ENCODE measurements around the gene CD99. TPM values are rescaled to one million over a fixed set of nuclear protein-coding genes. Genes with fewer than 3 reads are reported as not detected.
A peak's percentile ranks its signal among the peaks of the same experiment; 100 is the strongest.

CD99 gene
- total RNA-seq, 2 donors from 2014 or later: 126 to 183 TPM

GRCh38 chrX:2647627-2648026 is 43.5 kb upstream of the CD99 start:
- Histone ChIP-seq H3K4me1 (no peaks in the 10 kb centered on the region), H3K36me3 (replicated peaks in 1 of 2; ENCODE audit: insufficient read depth in 1 of 2, low read depth in 2 of 2) (no peaks in the 10 kb centered on the region), H3K27me3 (no peaks in the 10 kb centered on the region), H3K27ac (no peak overlapping the region), H3K4me3 (no peak overlapping the region), H3K9me3 (no peaks in the 10 kb centered on the region)
- 87 to 93% methylated on average over 3 of the region's 3 CpGs for WGBS, 2 donors
- ATAC-seq (no peak), DNase-seq (no peak)
- TF ChIP-seq CTCF (IDR thresholded peaks at IDR 0.05) (no peak), POLR2A (IDR thresholded peaks at IDR 0.05) (no peak)
- intact Hi-C loops (cut with DNase I): no loop called here

- intact Hi-C loops (cut with DNase I): no loop called here
- Histone ChIP-seq H3K27me3 (no peaks in the 10 kb centered on the region), H3K4me3 (no peak overlapping the region), H3K27ac (no peak overlapping the region), H3K4me1 (peaks cover 7% of the 10 kb centered on the region), H3K36me3 (replicated peaks in 1 of 2; ENCODE audit: insufficient read depth in 1 of 2, low read depth in 2 of 2) (no peaks in the 10 kb centered on the region), H3K9me3 (no peaks in the 10 kb centered on the region)
- no peak for TF ChIP-seq POLR2A (IDR thresholded peaks at IDR 0.05)
- no peak for TF ChIP-seq CTCF (IDR thresholded peaks at IDR 0.05)
- DNase-seq (no peak), ATAC-seq (no peak)
These were observed 41.1 kb upstream of the CD99 start for GRCh38 chrX:2650037-2650436.

- intact Hi-C loops (cut with DNase I): no loop called here
- 87 to 94% methylated on average over 7 of the region's 7 CpGs for whole genome bisulfite sequencing, 2 donors
- no peaks in the 10 kb centered on the region for H3K36me3 ChIP-seq (replicated peaks in 1 of 2; ENCODE audit: insufficient read depth in 1 of 2, low read depth in 2 of 2)
- ATAC-seq (no peak), DNase-seq (peak in 1 of 4 donors; percentile 7)
- no peaks in the 10 kb centered on the region for H3K9me3 ChIP-seq
- H3K4me1 ChIP-seq: peaks cover 11% of the 10 kb centered on the region
- H3K27me3 ChIP-seq: no peaks in the 10 kb centered on the region
- no peak overlapping the region for H3K4me3 ChIP-seq
- no peak overlapping the region for H3K27ac ChIP-seq
- TF ChIP-seq POLR2A (IDR thresholded peaks at IDR 0.05): no peak
- TF ChIP-seq CTCF (IDR thresholded peaks at IDR 0.05): no peak
These were observed 40.2 kb upstream of the CD99 start for GRCh38 chrX:2650865-2651264.

GRCh38 chrX:2652106-2652505 is 39.0 kb upstream of the CD99 start:
- H3K4me3 ChIP-seq: no peak overlapping the region
- intact Hi-C loops (cut with DNase I): no loop called here
- H3K27ac ChIP-seq: no peak overlapping the region
- WGBS, 2 donors: 80 to 91% methylated on average over 4 to 6 of the region's 6 CpGs
- H3K4me1 ChIP-seq: peaks cover 11% of the 10 kb centered on the region
- H3K27me3 ChIP-seq: no peaks in the 10 kb centered on the region
- no peaks in the 10 kb centered on the region for H3K9me3 ChIP-seq
- no peak for DNase-seq
- no peak for ATAC-seq
- TF ChIP-seq POLR2A (IDR thresholded peaks at IDR 0.05) (no peak), CTCF (IDR thresholded peaks at IDR 0.05) (no peak)
- H3K36me3 ChIP-seq (replicated peaks in 1 of 2; ENCODE audit: insufficient read depth in 1 of 2, low read depth in 2 of 2): no peaks in the 10 kb centered on the region

- ATAC-seq (peak; percentile 71), DNase-seq (peak; percentile 66 to 82 (median 68))
- no peak overlapping the region for H3K4me3 ChIP-seq
- no peaks in the 10 kb centered on the region for H3K9me3 ChIP-seq
- 52 to 55% methylated on average over 13 of the region's 13 CpGs for WGBS, 2 donors
- peaks cover 11% of the 10 kb centered on the region for H3K4me1 ChIP-seq
- intact Hi-C loops (cut with DNase I): no loop called here
- no peaks in the 10 kb centered on the region for H3K36me3 ChIP-seq (replicated peaks in 1 of 2; ENCODE audit: insufficient read depth in 1 of 2, low read depth in 2 of 2)
- no peak overlapping the region for H3K27ac ChIP-seq
- TF ChIP-seq POLR2A (IDR thresholded peaks at IDR 0.05) (no peak), CTCF (IDR thresholded peaks at IDR 0.05) (peak in 4 of 7 experiments; percentile 16 to 24 (median 24))
- no peaks in the 10 kb centered on the region for H3K27me3 ChIP-seq
These were observed 36.4 kb upstream of the CD99 start for GRCh38 chrX:2654436-2655340.

Data from body of pancreas (tissue), 4 donors.